Kidney (tissue), 14 donors: ENCODE results near the gene MINDY1. TPM values are rescaled to one million over a fixed set of nuclear protein-coding genes. Genes with fewer than 3 reads are reported as not detected.

ENCODE experiments used
- DNase-seq, 5 donors: peaks; one replicate each; pipeline ENCODE4 v3.0.0-alpha.2; 2013 to 2020
- FAIRE-seq: peaks from 2 replicates; lab custom pipeline; 2012; peaks lifted over from hg19 to GRCh38; lab: Jason Lieb, UNC
- H3K27ac ChIP-seq, 2 donors: one replicate each; pipeline ENCODE4 v1.7.0; 2013; ENCODE audit warnings: low read depth in 2 of 2, low read length in 2 of 2, inconsistent platforms in 1 of 2
- H3K27me3 ChIP-seq: one replicate; pipeline ENCODE4 v1.7.1; 2013; ENCODE audit warnings: low read length, inconsistent platforms; ENCODE audit not compliant: control insufficient read depth, insufficient read depth
- H3K36me3 ChIP-seq, 3 donors: one replicate each; pipeline versions ENCODE4 v1.7.0 to v1.7.1; 2013; ENCODE audit warnings: low read length in 3 of 3, control low read depth in 1 of 3, inconsistent platforms in 1 of 3; ENCODE audit not compliant: insufficient read depth in 3 of 3, control insufficient read depth in 2 of 3
- H3K4me1 ChIP-seq, 3 donors: one replicate each; pipeline versions ENCODE4 v1.7.0 to v1.7.1; 2013; ENCODE audit warnings: low read length in 3 of 3, inconsistent platforms in 1 of 3, low read depth in 1 of 3; ENCODE audit not compliant: control insufficient read depth in 2 of 3, insufficient read depth in 2 of 3
- H3K4me3 ChIP-seq, 3 donors: one replicate each; pipeline versions ENCODE4 v1.7.0 to v1.8.1; 2013; ENCODE audit warnings: low read length in 3 of 3, control low read depth in 1 of 3, inconsistent platforms in 1 of 3
- H3K9ac ChIP-seq, 3 donors: one replicate each; pipeline versions ENCODE4 v1.7.0 to v1.7.1; 2013; ENCODE audit warnings: low read length in 3 of 3, control low read depth in 1 of 3, inconsistent platforms in 1 of 3
- H3K9me3 ChIP-seq, 3 donors: one replicate each; pipeline versions ENCODE4 v1.7.0 to v1.7.1; 2013; ENCODE audit warnings: low read length in 3 of 3, control low read depth in 1 of 3, inconsistent platforms in 1 of 3; ENCODE audit not compliant: control insufficient read depth in 2 of 3, insufficient read depth in 1 of 3
- intact Hi-C: fragments of 100-400 bp; cut with DNase I; formaldehyde crosslinking; loops from one replicate; pipeline ENCODE4 v1.11.1; 2022
- polyA plus RNA-seq: library from polyadenylated mRNA; stranded (reverse); fragments of 350-450 nt; fragmentation: Illumina TruSeq; extraction: RNeasy Lipid Tissue Mini Kit (QIAGEN cat#74804); gene quantifications from one replicate; pipeline ENCODE4 v1.2.3, GENCODE V29; 2014; ENCODE audit warnings: low read depth, low replicate concordance; ENCODE audit not compliant: insufficient read depth
- total RNA-seq: library from RNA; stranded (reverse); fragmentation: NEBNext Ultra II Directional; extraction: Animal tissue kit (Norgen Biotek cat#: 25700); gene quantifications from one replicate; pipeline ENCODE4 v1.2.1, GENCODE V29; 2021
- TF ChIP-seq, protein P1 (sequence below): IDR thresholded peaks from 3 replicates; pipeline ENCODE4 v1.5.1; 2012; ENCODE audit warnings: mild to moderate bottlenecking, moderate library complexity, borderline replicate concordance; ENCODE audit not compliant: insufficient read depth; ENCODE audit errors: extremely low read depth
- donor health status: control.
- donor health status: control.
- donor health status: control.
- donor health status: control.
- donor health status: control.
- donor health status: DM: yes; HTN: yes; CAD: no.
- donor health status: Normal renal cell carcinoma (clear cell type).

The MINDY1 gene
- total and polyA plus RNA-seq, 2 donors from 2014 or later, result 33.5 to 35.1 TPM

DNA sequence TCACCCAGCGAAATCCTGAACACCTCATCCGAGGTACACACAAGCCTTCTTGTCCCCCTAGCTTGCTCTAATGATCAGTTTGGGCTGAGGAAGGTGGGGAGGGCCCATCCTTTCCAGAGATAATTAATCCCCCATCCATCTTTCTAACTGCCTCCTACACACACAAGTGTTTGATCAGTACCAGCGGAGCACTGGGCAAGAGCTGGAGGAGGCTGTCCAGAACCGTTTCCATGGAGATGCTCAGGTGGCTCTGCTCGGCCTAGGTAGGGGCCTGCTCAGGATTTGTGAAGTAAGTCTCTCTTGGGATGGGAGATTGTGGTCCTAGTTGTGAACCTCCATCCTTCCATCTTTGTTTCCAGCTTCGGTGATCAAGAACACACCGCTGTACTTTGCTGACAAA is 18.8 kb downstream of the MINDY1 start:
- TF ChIP-seq, protein P1, sequence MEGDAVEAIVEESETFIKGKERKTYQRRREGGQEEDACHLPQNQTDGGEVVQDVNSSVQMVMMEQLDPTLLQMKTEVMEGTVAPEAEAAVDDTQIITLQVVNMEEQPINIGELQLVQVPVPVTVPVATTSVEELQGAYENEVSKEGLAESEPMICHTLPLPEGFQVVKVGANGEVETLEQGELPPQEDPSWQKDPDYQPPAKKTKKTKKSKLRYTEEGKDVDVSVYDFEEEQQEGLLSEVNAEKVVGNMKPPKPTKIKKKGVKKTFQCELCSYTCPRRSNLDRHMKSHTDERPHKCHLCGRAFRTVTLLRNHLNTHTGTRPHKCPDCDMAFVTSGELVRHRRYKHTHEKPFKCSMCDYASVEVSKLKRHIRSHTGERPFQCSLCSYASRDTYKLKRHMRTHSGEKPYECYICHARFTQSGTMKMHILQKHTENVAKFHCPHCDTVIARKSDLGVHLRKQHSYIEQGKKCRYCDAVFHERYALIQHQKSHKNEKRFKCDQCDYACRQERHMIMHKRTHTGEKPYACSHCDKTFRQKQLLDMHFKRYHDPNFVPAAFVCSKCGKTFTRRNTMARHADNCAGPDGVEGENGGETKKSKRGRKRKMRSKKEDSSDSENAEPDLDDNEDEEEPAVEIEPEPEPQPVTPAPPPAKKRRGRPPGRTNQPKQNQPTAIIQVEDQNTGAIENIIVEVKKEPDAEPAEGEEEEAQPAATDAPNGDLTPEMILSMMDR, result no peak
- H3K36me3 ChIP-seq, result no peaks in the 10 kb centered on the region

GRCh38 chr1:150985179-150985825 is 21.4 kb downstream of the MINDY1 start:
- TF ChIP-seq, protein P1, result no peak
- peaks cover 0 to 28% (median 21%) of the 10 kb centered on the region in 3 donors for H3K4me1 ChIP-seq
- no peaks in the 10 kb centered on the region for H3K9me3 ChIP-seq
- H3K27me3 ChIP-seq, result no peaks in the 10 kb centered on the region
- no peak overlapping the region for H3K27ac ChIP-seq
- H3K4me3 ChIP-seq, result no peak overlapping the region
- intact Hi-C loops, result no loop called here
- no peak overlapping the region for H3K9ac ChIP-seq
- DNase-seq (peak in 1 of 5 donors; percentile 32), FAIRE-seq (no peak)
- H3K36me3 ChIP-seq, result no peaks in the 10 kb centered on the region

More for the DNA sequence above, 18.8 kb downstream of the MINDY1 start:
- intact Hi-C loops, result no loop called here
- DNase-seq, result peak in 2 of 5 donors; percentile 43 to 48
- Histone ChIP-seq H3K4me3 (no peak overlapping the region), H3K9me3 (no peaks in the 10 kb centered on the region), H3K4me1 (peaks cover 0 to 6% (median 0%) of the 10 kb centered on the region in 3 donors), H3K27me3 (no peaks in the 10 kb centered on the region), H3K27ac (no peak overlapping the region), H3K9ac (no peak overlapping the region)
- no peak for FAIRE-seq

GRCh38 chr1:150981805-150982712 is 24.6 kb downstream of the MINDY1 start, which contains the start of gene ANXA9:
Gene ANXA9, plus strand, starts transcription at chr1:150982292. Its CDS starts 814 bp downstream, at chr1:150983106.
- DNase-seq, result peak in 3 of 5 donors; percentile 30 to 61 (median 42)
- no peaks in the 10 kb centered on the region for H3K9me3 ChIP-seq
- peak within 1 kb of the TSS in 2 of 3 donors; percentile 41 to 53 for H3K9ac ChIP-seq
- H3K4me3 ChIP-seq, result peak within 1 kb of the TSS in 1 of 3 donors; percentile 42
- TF ChIP-seq, protein P1, result no peak
- no peak for FAIRE-seq
- peaks cover 2 to 42% (median 39%) of the 10 kb centered on the region in 3 donors for H3K4me1 ChIP-seq
- intact Hi-C loops, result no loop called here
- no peaks in the 10 kb centered on the region for H3K27me3 ChIP-seq
- no peaks in the 10 kb centered on the region for H3K36me3 ChIP-seq
- peak within 1 kb of the TSS; percentile 59 to 79 for H3K27ac ChIP-seq
